Liver (tissue), 9 donors: ENCODE results near the gene TRIM69. TPM values are rescaled to one million over a fixed set of nuclear protein-coding genes. Genes with fewer than 3 reads are reported as not detected.

ENCODE experiments used
- DNase-seq: peaks from one replicate; pipeline ENCODE4 v3.0.0-alpha.2; 2017; ENCODE audit warnings: low spot score
- H3K27ac ChIP-seq, 2 donors: one replicate each; pipeline ENCODE4 v1.7.0; 2013; ENCODE audit warnings: inconsistent platforms in 2 of 2, low read length in 2 of 2, control low read depth in 1 of 2, low read depth in 1 of 2, mild to moderate bottlenecking in 1 of 2
- H3K27me3 ChIP-seq, 4 donors: one replicate each; pipeline versions ENCODE4 v1.6.1 to v1.7.0; 2013; ENCODE audit warnings: low read length in 3 of 4, inconsistent platforms in 1 of 4, mild to moderate bottlenecking in 1 of 4, moderate library complexity in 1 of 4; ENCODE audit not compliant: control insufficient read depth in 4 of 4, insufficient read depth in 4 of 4
- H3K36me3 ChIP-seq, 4 donors: one replicate each; pipeline versions ENCODE4 v1.6.1 to v1.7.0; 2013; ENCODE audit warnings: low read length in 3 of 4, mild to moderate bottlenecking in 3 of 4, low read depth in 1 of 4, moderate library complexity in 1 of 4; ENCODE audit not compliant: control insufficient read depth in 4 of 4, insufficient read depth in 3 of 4
- H3K4me1 ChIP-seq, 4 donors: one replicate each; pipeline versions ENCODE4 v1.6.1 to v1.7.0; 2013; ENCODE audit warnings: low read length in 3 of 4, mild to moderate bottlenecking in 3 of 4, moderate library complexity in 1 of 4; ENCODE audit not compliant: control insufficient read depth in 4 of 4, insufficient read depth in 4 of 4
- H3K4me3 ChIP-seq, 3 donors: one replicate each; pipeline versions ENCODE4 v1.6.1 to v1.7.0; 2013; ENCODE audit warnings: low read length in 3 of 3, control low read depth in 1 of 3, low read depth in 1 of 3, mild to moderate bottlenecking in 1 of 3
- H3K9ac ChIP-seq, 2 donors: one replicate each; pipeline ENCODE4 v1.7.0; 2013; ENCODE audit warnings: low read length in 2 of 2, mild to moderate bottlenecking in 2 of 2, moderate library complexity in 2 of 2, control low read depth in 1 of 2, low read depth in 1 of 2
- H3K9me3 ChIP-seq, 4 donors: one replicate each; pipeline versions ENCODE4 v1.6.1 to v1.7.0; 2013; ENCODE audit warnings: low read length in 3 of 4; ENCODE audit not compliant: control insufficient read depth in 4 of 4
- ATF3 ChIP-seq: IDR thresholded peaks from 2 replicates; pipeline ENCODE4 v1.6.1; 2016; ENCODE audit warnings: antibody characterized with exemption
- CTCF ChIP-seq: fragments of 150-350 bp; IDR thresholded peaks from 2 replicates; pipeline ENCODE4 v1.5.1; 2017; ENCODE audit warnings: improper control_type of control experiment, low read depth, low read length; ENCODE audit not compliant: missing input control
- EGR1 ChIP-seq, 2 donors: IDR thresholded peaks; 2 replicates each; pipeline ENCODE4 v1.6.1; 2016 to 2018; ENCODE audit warnings: antibody characterized with exemption in 2 of 2, low read depth in 2 of 2
- FOXA1 ChIP-seq: IDR thresholded peaks from 2 replicates; pipeline ENCODE4 v1.6.1; 2016; ENCODE audit warnings: antibody characterized with exemption
- FOXA2 ChIP-seq: IDR thresholded peaks from 2 replicates; pipeline ENCODE4 v1.6.1; 2016; ENCODE audit warnings: antibody characterized with exemption
- GABPA ChIP-seq, 2 donors: IDR thresholded peaks in 1 of 2; conservative IDR thresholded peaks in 1 of 2; 2 replicates each; pipeline ENCODE4 v1.6.1; 2016; ENCODE audit warnings: antibody characterized with exemption in 2 of 2, mild to moderate bottlenecking in 1 of 2, moderate library complexity in 1 of 2
- HNF4A ChIP-seq, 2 donors: conservative IDR thresholded peaks; 2 replicates each; pipeline ENCODE4 v1.6.1; 2016; ENCODE audit warnings: antibody characterized with exemption in 2 of 2, mild to moderate bottlenecking in 2 of 2
- HNF4G ChIP-seq: IDR thresholded peaks from 2 replicates; pipeline ENCODE4 v1.6.1; 2016; ENCODE audit warnings: antibody characterized with exemption
- JUND ChIP-seq, 2 donors: IDR thresholded peaks; 2 replicates each; pipeline ENCODE4 v1.6.1; 2016; ENCODE audit warnings: antibody characterized with exemption in 2 of 2
- MAX ChIP-seq: IDR thresholded peaks from 2 replicates; pipeline ENCODE4 v1.6.1; 2016; ENCODE audit warnings: antibody characterized with exemption
- NR2F2 ChIP-seq: IDR thresholded peaks from 2 replicates; pipeline ENCODE4 v1.6.1; 2016; ENCODE audit warnings: antibody characterized with exemption
- RAD21 ChIP-seq, 2 donors: IDR thresholded peaks; 2 replicates each; pipeline ENCODE4 v1.6.1; 2016; ENCODE audit warnings: antibody characterized with exemption in 2 of 2, mild to moderate bottlenecking in 2 of 2
- REST ChIP-seq: IDR thresholded peaks from 2 replicates; pipeline ENCODE4 v1.6.1; 2016; ENCODE audit warnings: antibody characterized with exemption, mild to moderate bottlenecking
- RXRA ChIP-seq, 2 donors: IDR thresholded peaks; 2 replicates each; pipeline ENCODE4 v1.6.1; 2017 to 2018; ENCODE audit warnings: antibody characterized with exemption in 2 of 2, mild to moderate bottlenecking in 1 of 2
- SP1 ChIP-seq: IDR thresholded peaks from 2 replicates; pipeline ENCODE4 v1.6.1; 2018; ENCODE audit warnings: antibody characterized with exemption, mild to moderate bottlenecking
- TAF1 ChIP-seq: conservative IDR thresholded peaks from 2 replicates; pipeline ENCODE4 v1.6.1; 2016; ENCODE audit warnings: antibody characterized with exemption, mild to moderate bottlenecking
- YY1 ChIP-seq: IDR thresholded peaks from 2 replicates; pipeline ENCODE4 v1.6.1; 2016; ENCODE audit warnings: antibody characterized with exemption, mild to moderate bottlenecking
- ZBTB33 ChIP-seq: IDR thresholded peaks from 2 replicates; pipeline ENCODE4 v1.6.1; 2016; ENCODE audit warnings: antibody characterized with exemption
- WGBS: extraction: QIAGEN DNeasy Blood & Tissue Kit; methylation state at CpG from one replicate; pipeline ENCODE4 v1.1.7; 2013; 5-methylcytosine and 5-hydroxymethylcytosine counted together
- polyA plus RNA-seq, 2 donors: library from polyadenylated mRNA; stranded (reverse) in 1 of 2; unstranded in 1 of 2; fragments of 200-250 nt in 1 of 2; fragments of >200 nt in 1 of 2; fragmentation: Nextera tagmentation in 1 of 2; extraction: Ambion mirVana in 1 of 2; gene quantifications; one replicate each; pipeline versions ENCODE4 v1.2.1 to v1.2.3, GENCODE V29; 2013 to 2015
- total RNA-seq, 2 donors: library from RNA; depleted of rRNA; stranded (reverse); fragments of >200 nt; gene quantifications; one replicate each; pipeline ENCODE4 v1.2.3, GENCODE V29; 2014
- donor health status: healthy.
- donor health status: healthy.
- donor health status: healthy.
- donor health status: healthy.
- donor health status: healthy.

The TRIM69 gene
- total and polyA plus RNA-seq, 4 donors: 3.6 to 10.0 (median 5.3) TPM

- Histone ChIP-seq H3K27me3 (no peaks in the 10 kb centered on the region), H3K9ac (peak overlapping the region; percentile 75 to 98), H3K36me3 (peaks cover 0 to 8% (median 5%) of the 10 kb centered on the region in 4 donors), H3K27ac (peak overlapping the region; percentile 98 to 99), H3K4me3 (peak overlapping the region; percentile 90 to 91 (median 90)), H3K9me3 (no peaks in the 10 kb centered on the region), H3K4me1 (peaks cover 0 to 7% (median under 1%) of the 10 kb centered on the region in 4 donors)
- peak; percentile 83 for DNase-seq
- under 1% methylated on average over 36 of the region's 36 CpGs for WGBS
- TF ChIP-seq RXRA (IDR thresholded peaks at IDR 0.05) (peak; percentile 81 to 85), HNF4G (peak; percentile 28), CTCF (no peak), FOXA1 (no peak), JUND (IDR thresholded peaks at IDR 0.05) (peak; percentile 97), ZBTB33 (peak; percentile 62), EGR1 (IDR thresholded peaks at IDR 0.05; ENCODE audit: low read depth in 2 of 2) (peak in 1 of 2 donors; percentile 58), REST (peak; percentile 90), ATF3 (peak; percentile 86), FOXA2 (no peak), NR2F2 (peak; percentile 92), GABPA (IDR thresholded peaks at IDR 0.05 in 1 of 2, conservative IDR thresholded peaks at IDR 0.05 in 1 of 2) (peak in 1 of 2 donors; percentile 57), HNF4A (conservative IDR thresholded peaks at IDR 0.05) (peak; percentile 60 to 65), TAF1 (no peak), SP1 (peak; percentile 89), RAD21 (IDR thresholded peaks at IDR 0.05) (peak; percentile 22 to 23), YY1 (peak; percentile 80), MAX (peak; percentile 87)
Observed at GRCh38 chr15:44728576-44729407, 7.5 kb upstream of the TRIM69 start.
